Panc1 (cell line): ENCODE data around the gene PTPRA. TPM values are rescaled to one million over a fixed set of nuclear protein-coding genes. Genes with fewer than 3 reads are reported as not detected.
A peak's percentile ranks its signal among the peaks of the same experiment; 100 is the strongest.

Experiments used
- ATAC-seq: fragments of 200-7000 bp; cut with Tn5 transposase; 2 replicates; pipeline ENCODE4 v1.9.1; 2020; ENCODE audit warnings: mild to moderate bottlenecking, moderate library complexity
- BruUV-seq: library from RNA; stranded (reverse); fragments of 400-500 nt; replicated peaks from 2 replicates; lab custom pipeline; 2021; lab: Mats Ljungman, UMichigan
- CTCF ChIA-PET: fragments of 300-600 bp; sonication (Branson Sonifier 250); formaldehyde crosslinking; loops from one replicate; lab custom pipeline; 2022; ENCODE audit warnings: antibody characterized with exemption; lab: Charles Lee
- POLR2A ChIA-PET: fragments of 300-600 bp; sonication (Branson Sonifier 250); formaldehyde crosslinking; loops from one replicate; lab custom pipeline; 2022; ENCODE audit warnings: antibody characterized with exemption; lab: Charles Lee
- DNase-seq: peaks from one replicate; pipeline ENCODE4 v3.0.0-alpha.2; 2010; ENCODE audit warnings: low read depth, low spot score
- H3K27ac ChIP-seq: 2 replicates; pipeline ENCODE4 v1.5.1; 2011; ENCODE audit warnings: mild to moderate bottlenecking, low read length, inconsistent platforms
- H3K27me3 ChIP-seq: fragments of 200-500 bp; sonication (Bioruptor generic); 2 replicates; pipeline ENCODE4 v1.6.0; 2014; ENCODE audit warnings: low read length, inconsistent platforms; ENCODE audit not compliant: control insufficient read depth, insufficient read depth
- H3K36me3 ChIP-seq: fragments of 200-500 bp; sonication (Bioruptor generic); 2 replicates; pipeline ENCODE4 v1.5.1; 2014; ENCODE audit warnings: inconsistent platforms, mild to moderate bottlenecking, low read length, moderate library complexity; ENCODE audit not compliant: control insufficient read depth, insufficient read depth
- H3K4me1 ChIP-seq: 2 replicates; pipeline ENCODE4 v1.5.1; 2011; ENCODE audit warnings: inconsistent platforms, mild to moderate bottlenecking, low read length, moderate library complexity; ENCODE audit not compliant: control insufficient read depth, insufficient read depth
- H3K4me3 ChIP-seq, 2 experiments: 2 replicates each; pipeline ENCODE4 v1.5.1; 2011 to 2012; ENCODE audit warnings: low read depth in 2 of 2, low read length in 2 of 2, mild to moderate bottlenecking in 2 of 2, inconsistent platforms in 1 of 2, moderate library complexity in 1 of 2
- H3K9me3 ChIP-seq: fragments of 200-500 bp; sonication (Bioruptor generic); 2 replicates; pipeline ENCODE4 v1.5.1; 2014; ENCODE audit warnings: low read depth, mild to moderate bottlenecking, inconsistent platforms, low read length, moderate library complexity; ENCODE audit not compliant: control insufficient read depth, insufficient read depth
- POLR2AphosphoS5 ChIP-seq: IDR thresholded peaks from 2 replicates; pipeline ENCODE4 v1.6.1; 2012; ENCODE audit warnings: mild to moderate bottlenecking, low read depth, low read length, moderate library complexity
- SIN3A ChIP-seq: IDR thresholded peaks from 2 replicates; pipeline ENCODE4 v1.6.1; 2012; ENCODE audit warnings: low read depth, mild to moderate bottlenecking, low read length, moderate library complexity, borderline replicate concordance; ENCODE audit not compliant: insufficient read depth
- TCF7L2 ChIP-seq: IDR thresholded peaks from 2 replicates; pipeline ENCODE4 v1.6.1; 2011; ENCODE audit warnings: mild to moderate bottlenecking, low read depth, low read length, inconsistent platforms
- in situ Hi-C: cut with HindIII; loops from 2 replicates; pipeline ENCODE4 v1.10.0; 2016; ENCODE audit warnings: low sequenced_read_pairs, low pct_unique_long_range_greater_than_20kb
- intact Hi-C: fragments of 100-400 bp; cut with micrococcal nuclease; formaldehyde crosslinking; loops from one replicate; pipeline ENCODE4 v1.10.0; 2022; ENCODE audit not compliant: unreplicated experiment
- total RNA-seq: library from RNA; stranded (reverse); gene quantifications from one replicate; pipeline ENCODE4 v1.2.1, GENCODE V29; 2021; ENCODE audit not compliant: unreplicated experiment
- TF ChIP-seq, protein P1 (sequence below), 2 experiments: IDR thresholded peaks; 2 replicates each; pipeline ENCODE4 v1.6.1; 2011 to 2012; ENCODE audit warnings: low read depth in 2 of 2, control low read depth in 1 of 2, low read length in 1 of 2, mild to moderate bottlenecking in 1 of 2, moderate library complexity in 1 of 2; ENCODE audit not compliant: insufficient read depth in 1 of 2
- TF ChIP-seq, protein P2 (sequence below): fragments of 450-650 bp; IDR thresholded peaks from 2 replicates; pipeline ENCODE4 v1.5.1; 2017; ENCODE audit warnings: mild to moderate bottlenecking

Gene PTPRA
- total RNA-seq, 1 experiment from 2014 or later = 56.6 TPM

DNA sequence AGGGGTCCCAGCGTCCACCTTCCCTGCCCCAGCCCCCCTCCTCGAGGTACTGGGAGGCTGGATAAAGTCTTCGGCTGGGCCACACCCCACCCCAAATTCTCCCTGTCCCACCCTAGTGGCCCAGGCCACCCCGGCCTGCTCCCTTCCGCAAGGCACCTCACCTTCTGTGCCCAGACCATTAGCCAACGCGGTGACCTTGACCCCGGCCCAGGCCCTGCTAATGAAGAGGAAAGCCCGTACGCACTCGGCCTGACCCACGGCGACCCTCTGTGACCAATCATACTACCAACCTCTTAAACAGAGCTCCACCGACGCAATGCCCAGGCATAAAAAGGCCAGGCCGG lies 198.0 kb downstream of the PTPRA start:
- CTCF ChIA-PET = no interaction called here
- no peak overlapping the region for H3K27ac ChIP-seq
- TF ChIP-seq, protein P1, sequence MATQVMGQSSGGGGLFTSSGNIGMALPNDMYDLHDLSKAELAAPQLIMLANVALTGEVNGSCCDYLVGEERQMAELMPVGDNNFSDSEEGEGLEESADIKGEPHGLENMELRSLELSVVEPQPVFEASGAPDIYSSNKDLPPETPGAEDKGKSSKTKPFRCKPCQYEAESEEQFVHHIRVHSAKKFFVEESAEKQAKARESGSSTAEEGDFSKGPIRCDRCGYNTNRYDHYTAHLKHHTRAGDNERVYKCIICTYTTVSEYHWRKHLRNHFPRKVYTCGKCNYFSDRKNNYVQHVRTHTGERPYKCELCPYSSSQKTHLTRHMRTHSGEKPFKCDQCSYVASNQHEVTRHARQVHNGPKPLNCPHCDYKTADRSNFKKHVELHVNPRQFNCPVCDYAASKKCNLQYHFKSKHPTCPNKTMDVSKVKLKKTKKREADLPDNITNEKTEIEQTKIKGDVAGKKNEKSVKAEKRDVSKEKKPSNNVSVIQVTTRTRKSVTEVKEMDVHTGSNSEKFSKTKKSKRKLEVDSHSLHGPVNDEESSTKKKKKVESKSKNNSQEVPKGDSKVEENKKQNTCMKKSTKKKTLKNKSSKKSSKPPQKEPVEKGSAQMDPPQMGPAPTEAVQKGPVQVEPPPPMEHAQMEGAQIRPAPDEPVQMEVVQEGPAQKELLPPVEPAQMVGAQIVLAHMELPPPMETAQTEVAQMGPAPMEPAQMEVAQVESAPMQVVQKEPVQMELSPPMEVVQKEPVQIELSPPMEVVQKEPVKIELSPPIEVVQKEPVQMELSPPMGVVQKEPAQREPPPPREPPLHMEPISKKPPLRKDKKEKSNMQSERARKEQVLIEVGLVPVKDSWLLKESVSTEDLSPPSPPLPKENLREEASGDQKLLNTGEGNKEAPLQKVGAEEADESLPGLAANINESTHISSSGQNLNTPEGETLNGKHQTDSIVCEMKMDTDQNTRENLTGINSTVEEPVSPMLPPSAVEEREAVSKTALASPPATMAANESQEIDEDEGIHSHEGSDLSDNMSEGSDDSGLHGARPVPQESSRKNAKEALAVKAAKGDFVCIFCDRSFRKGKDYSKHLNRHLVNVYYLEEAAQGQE (IDR thresholded peaks at IDR 0.05; ENCODE audit: insufficient read depth in 1 of 2, low read depth in 2 of 2, low read length in 1 of 2) = no peak
- TF ChIP-seq TCF7L2 (no peak), SIN3A (no peak), POLR2AphosphoS5 (no peak)
- TF ChIP-seq, protein P2, sequence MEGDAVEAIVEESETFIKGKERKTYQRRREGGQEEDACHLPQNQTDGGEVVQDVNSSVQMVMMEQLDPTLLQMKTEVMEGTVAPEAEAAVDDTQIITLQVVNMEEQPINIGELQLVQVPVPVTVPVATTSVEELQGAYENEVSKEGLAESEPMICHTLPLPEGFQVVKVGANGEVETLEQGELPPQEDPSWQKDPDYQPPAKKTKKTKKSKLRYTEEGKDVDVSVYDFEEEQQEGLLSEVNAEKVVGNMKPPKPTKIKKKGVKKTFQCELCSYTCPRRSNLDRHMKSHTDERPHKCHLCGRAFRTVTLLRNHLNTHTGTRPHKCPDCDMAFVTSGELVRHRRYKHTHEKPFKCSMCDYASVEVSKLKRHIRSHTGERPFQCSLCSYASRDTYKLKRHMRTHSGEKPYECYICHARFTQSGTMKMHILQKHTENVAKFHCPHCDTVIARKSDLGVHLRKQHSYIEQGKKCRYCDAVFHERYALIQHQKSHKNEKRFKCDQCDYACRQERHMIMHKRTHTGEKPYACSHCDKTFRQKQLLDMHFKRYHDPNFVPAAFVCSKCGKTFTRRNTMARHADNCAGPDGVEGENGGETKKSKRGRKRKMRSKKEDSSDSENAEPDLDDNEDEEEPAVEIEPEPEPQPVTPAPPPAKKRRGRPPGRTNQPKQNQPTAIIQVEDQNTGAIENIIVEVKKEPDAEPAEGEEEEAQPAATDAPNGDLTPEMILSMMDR = no peak
- H3K27me3 ChIP-seq = no peaks in the 10 kb centered on the region
- intact Hi-C loops (no loop called here), in situ Hi-C loops (no loop called here)
- POLR2A ChIA-PET = no interaction called here
- no peaks in the 10 kb centered on the region for H3K9me3 ChIP-seq
- no TSS peak for BruUV-seq
- H3K36me3 ChIP-seq = no peaks in the 10 kb centered on the region
- ATAC-seq (no peak), DNase-seq (no peak)
- H3K4me1 ChIP-seq = 0 out of 2 replicates have a peak, but pooled peaks cover 3% of the 10 kb centered on the region
- H3K4me3 ChIP-seq = no peak overlapping the region

DNA sequence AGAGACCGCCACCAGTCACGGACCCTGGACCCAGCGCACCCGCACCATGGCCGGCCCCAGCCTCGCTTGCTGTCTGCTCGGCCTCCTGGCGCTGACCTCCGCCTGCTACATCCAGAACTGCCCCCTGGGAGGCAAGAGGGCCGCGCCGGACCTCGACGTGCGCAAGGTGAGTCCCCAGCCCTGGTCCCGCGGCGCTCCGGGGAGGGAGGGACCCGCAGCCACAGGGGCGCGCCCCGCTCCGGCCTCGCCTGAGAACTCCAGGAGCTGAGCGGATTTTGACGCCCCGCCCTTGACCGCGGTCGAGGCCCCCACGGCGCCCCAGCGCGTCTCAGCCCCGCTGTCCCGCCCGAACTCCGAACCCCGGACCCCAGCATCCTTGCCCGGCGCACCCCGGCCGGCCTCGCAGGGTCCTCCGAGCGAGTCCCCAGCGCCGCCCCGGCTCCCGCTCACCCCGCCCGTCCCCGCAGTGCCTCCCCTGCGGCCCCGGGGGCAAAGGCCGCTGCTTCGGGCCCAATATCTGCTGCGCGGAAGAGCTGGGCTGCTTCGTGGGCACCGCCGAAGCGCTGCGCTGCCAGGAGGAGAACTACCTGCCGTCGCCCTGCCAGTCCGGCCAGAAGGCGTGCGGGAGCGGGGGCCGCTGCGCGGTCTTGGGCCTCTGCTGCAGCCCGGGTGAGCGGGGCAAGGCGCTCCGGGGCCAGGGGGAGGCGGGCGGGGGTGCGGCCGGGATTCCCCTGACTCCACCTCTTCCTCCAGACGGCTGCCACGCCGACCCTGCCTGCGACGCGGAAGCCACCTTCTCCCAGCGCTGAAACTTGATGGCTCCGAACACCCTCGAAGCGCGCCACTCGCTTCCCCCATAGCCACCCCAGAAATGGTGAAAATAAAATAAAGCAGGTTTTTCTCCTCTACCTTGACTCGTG lies 198.6 kb downstream of the PTPRA start, which contains the start of gene OXT:
Gene OXT (plus strand): TSS at position 11 of the 920 bp plus-strand sequence. CDS start 36 bp downstream, at position 47.
- no peak for DNase-seq
- CTCF ChIA-PET = no interaction called here
- in situ Hi-C loops = no loop called here

More for the DNA sequence above, 198.6 kb downstream of the PTPRA start, which contains the start of gene OXT:
- H3K27ac ChIP-seq = no peak within 1 kb of the TSS
- H3K27me3 ChIP-seq = no peaks in the 10 kb centered on the region
- POLR2A ChIA-PET = no interaction called here
- ATAC-seq = peak; percentile 18; the same call in 1 of the 2 replicates
- TF ChIP-seq TCF7L2 (no peak), SIN3A (no peak), POLR2AphosphoS5 (no peak)
- TF ChIP-seq, protein P2 = no peak
- TF ChIP-seq, protein P1 (IDR thresholded peaks at IDR 0.05; ENCODE audit: insufficient read depth in 1 of 2, low read depth in 2 of 2, low read length in 1 of 2) = no peak
- intact Hi-C loops = no loop called here
- no TSS peak for BruUV-seq
- H3K9me3 ChIP-seq = no peaks in the 10 kb centered on the region
- H3K36me3 ChIP-seq = no peaks in the 10 kb centered on the region
- 0 out of 2 replicates have a peak, but pooled peaks cover 3% of the 10 kb centered on the region for H3K4me1 ChIP-seq
- H3K4me3 ChIP-seq = peak within 1 kb of the TSS; percentile 6 to 21; a peak in 3 of 4 replicates
